SKM-1 (cell line): ENCODE results near the gene ZNF831.

Experiments used
- DNase-seq: peaks from one replicate; lab custom pipeline; 2025; ENCODE audit not compliant: unreplicated experiment; lab: John Stamatoyannopoulos, UW

Gene ZNF831

DNA sequence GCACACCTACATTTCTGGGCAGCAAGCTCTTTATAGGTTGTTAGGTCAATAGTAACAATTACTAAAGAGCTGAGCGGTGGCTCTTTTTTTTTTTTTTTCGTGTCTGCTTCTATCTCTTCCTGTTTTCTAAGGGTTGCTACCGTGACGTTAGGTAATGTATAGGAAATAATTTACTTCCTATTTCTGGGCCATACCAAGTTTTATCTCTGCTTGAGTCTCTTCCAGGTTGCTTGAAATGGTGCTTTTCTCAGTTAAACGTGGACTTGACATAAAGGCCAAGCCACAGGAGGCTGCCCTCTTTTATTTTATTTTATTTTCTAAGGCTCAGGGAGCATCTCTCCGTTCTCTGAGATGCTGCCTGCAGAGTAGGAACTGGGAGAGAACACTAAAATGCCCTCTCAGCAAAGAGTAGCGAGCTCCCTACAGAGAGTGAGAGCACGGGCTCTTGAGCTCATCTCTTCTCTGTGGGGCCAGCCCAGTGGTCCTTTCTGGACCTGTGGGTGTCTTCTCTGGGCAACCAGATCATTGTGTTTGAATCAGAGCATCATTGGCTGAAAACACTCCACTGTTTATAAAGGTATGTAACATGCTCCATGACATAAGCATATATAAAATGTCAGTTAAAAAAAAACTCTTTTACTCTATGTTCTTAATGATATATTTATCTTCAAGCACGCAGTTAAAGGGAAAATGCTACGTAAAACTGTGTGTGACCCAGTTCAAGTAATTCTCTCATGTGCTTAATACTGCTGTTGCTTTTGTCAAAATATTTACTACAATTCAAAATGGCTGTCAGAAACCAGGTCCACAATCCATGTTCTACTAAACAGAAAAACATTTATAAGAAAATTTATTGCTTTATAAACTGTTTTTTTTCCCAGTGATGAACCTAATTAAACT, at the start of gene ZNF831:
TSS of gene ZNF831 (plus strand) at position 191 of the 900 bp plus-strand sequence. CDS start 27,199 bp downstream, outside the sequence.
- DNase-seq = peak; percentile 60

DNA sequence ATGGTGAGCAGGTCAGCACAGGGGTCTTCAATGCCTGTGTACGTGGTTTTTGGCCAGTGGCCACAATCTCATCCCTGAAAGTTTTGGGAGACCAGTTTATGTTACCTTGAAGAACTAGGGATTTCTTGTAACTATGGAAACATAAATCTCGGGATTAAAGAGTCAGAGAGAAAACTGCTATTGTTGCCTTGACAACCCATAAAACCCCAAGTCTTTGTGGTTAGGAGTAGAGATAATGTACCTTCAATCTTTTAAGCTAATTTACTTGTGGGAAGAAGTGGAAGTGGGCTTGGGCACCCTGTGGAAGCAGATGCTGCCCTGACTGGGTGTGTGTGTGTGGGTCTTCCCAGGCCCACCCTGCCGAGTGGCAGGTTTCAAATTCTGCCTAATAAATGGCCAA, 46.1 kb upstream of the ZNF831 start:
- DNase-seq = no peak

GRCh38 chr20:59118855-59119254, 44.8 kb upstream of the ZNF831 start:
- DNase-seq = no peak

DNA sequence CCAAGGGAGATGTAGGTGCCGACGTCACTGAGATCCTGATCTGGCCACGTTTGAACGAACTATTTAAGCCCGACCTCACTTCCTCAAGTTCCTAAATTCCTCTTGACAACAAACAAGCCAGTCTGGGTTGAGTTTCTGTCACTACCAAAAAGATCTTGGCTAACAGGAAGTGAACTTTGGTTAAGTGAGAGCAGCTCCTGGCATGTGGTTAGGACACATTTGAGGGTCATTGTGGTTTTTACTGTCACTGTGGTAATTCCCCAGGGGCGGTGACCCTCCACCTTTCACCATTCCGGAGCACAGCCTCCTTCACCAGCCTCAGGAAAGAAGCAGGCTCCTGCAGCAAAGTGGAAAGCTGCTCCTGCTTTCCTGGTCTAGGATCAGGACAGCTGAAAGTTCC, 43.1 kb upstream of the ZNF831 start:
- peak; percentile 58 for DNase-seq

GRCh38 chr20:59120919-59121318, 42.7 kb upstream of the ZNF831 start:
- no peak for DNase-seq

DNA sequence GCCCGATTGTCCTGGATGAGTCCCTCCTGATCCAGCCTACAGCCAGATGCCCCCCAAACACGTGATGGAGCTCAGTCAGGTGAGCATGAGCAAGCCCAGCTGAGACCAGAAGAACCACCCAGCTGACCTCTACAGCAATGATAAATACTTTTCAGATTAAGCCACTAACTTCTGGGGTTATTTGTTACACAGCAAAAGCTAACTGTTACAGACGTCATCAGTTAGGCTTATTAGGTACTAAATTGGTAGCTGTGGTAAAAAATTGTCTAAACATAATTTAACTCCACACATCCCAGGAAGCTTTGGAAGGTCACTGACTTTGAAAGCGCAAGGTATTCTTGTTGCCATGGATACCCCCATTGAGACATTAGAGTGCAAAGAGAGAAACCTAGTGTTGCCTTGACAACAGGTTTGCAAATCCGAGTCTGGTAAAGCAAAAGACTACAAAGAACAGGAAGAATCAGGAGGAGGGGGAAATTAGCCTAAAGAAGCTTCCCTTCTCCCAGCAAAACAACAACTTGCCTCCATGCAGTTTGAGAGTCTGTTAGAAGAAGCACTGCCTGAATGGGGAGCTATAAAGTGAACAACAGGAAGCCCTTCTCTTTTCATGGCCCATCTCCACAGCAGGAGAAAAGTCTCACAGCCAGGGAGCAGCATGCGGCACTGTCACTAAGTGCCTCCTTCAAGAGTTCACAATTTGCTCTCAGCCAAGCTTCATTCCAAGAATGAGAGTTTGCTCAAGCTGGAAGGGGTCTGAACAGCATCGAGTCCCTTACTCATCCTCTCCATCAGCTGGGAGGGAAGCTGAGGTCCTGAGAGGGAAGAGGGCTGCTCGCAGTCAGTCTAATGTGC, 41.7 kb upstream of the ZNF831 start:
- DNase-seq = no peak

DNA sequence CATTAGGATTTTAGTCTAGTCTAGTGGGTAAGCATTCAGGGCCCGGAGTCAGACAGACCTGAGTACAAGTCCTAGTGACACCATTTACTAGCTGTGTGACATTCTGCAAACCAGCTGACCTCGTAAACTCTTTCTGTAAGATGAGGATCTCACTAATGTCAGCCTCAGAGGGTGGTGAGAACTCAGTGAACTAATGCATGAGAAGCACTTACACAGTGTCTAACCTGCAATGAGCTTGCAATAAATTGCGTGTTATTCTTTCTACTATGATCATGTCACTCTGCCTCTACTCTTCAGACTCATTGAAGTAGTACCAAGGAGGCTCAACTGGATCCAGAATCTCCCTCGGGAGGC, 41.1 kb upstream of the ZNF831 start:
- no peak for DNase-seq

GRCh38 chr20:59123011-59123677, 40.5 kb upstream of the ZNF831 start:
- DNase-seq = no peak

DNA sequence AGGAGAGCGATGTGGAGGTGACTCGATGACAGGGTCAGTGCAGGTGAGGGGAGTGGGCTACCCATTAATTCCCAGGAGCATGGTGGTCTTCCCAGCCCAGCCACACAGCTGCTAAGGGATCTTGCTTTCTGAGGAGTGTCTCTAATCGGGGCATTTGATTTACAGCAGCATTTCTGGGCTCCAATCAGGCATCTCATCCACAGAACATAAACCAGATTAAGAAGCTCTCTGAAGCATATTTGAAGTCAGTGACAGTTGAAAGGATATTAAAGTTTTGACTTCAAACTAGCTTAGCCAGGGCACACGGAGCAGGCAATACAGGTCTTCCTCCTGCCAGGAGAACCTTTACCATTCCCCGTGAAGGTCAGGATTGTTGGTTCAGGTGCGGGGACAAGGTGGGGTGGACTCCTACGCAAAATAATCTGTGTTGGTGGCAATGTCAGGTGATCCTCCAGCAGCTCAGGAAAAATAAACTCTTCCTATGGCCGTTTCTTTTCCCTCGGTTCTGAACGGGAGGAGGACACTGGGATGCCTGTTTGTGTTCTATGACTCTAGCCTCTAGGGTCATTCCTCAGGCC, 39.9 kb upstream of the ZNF831 start:
- no peak for DNase-seq

DNA sequence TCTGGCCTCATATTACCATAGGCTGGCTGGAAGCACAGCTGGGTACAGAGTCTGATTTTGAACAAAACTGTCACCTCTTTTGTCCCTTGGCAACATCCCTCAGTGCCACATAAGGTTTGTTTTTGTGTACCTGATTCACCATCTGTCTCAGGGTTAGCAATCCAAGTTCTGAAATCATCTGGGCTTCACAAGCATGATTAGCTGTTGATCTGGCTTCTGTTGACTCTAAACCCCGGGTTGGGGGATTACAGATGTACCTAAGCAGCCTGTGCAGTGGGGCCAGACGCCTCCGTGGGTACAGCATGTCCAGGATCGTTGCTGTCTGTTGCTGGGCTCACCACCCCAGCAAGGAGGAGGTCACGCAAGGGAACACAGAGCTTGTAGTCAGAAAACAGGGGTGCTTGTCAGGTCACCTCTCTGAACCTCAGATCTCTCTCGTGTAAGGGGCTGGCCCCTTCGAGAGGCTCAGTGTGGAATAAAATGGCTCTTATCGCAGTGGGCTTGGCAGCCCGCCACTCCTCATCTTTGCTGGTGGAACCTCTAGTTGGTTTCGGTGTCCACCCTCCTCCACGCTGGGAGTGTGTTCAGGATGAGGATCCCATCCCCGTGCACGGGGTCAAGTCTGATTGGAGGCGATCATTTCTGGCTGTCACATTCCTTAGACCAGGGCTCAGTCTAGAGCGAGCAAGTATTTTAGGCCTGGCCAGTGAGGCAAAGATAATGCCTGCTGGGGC, 39.2 kb upstream of the ZNF831 start:
- DNase-seq = no peak

DNA sequence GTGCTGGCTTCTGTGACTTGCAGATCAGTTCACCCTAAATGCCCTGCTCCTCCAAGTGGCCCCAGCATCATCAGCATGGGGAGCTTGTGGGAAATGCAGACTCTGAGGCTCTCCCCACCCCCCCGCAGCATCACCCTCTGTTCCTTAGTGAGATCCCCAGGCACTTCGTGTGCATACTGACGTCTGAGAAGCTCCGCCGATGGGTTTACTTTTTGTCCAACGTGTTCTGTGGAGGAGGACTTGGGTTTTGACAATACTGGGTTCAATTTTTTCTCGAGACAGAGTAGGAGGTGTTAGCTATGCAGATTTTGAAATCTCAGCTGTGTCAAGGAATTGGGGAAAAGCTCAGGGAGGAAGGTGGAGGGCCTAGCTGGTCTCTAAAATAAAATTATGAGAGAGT, 38.3 kb upstream of the ZNF831 start:
- DNase-seq = no peak

- DNase-seq = no peak
Measured at GRCh38 chr20:59125836-59126235, 37.8 kb upstream of the ZNF831 start.

GRCh38 chr20:59127839-59128238, 35.8 kb upstream of the ZNF831 start:
- no peak for DNase-seq

DNA sequence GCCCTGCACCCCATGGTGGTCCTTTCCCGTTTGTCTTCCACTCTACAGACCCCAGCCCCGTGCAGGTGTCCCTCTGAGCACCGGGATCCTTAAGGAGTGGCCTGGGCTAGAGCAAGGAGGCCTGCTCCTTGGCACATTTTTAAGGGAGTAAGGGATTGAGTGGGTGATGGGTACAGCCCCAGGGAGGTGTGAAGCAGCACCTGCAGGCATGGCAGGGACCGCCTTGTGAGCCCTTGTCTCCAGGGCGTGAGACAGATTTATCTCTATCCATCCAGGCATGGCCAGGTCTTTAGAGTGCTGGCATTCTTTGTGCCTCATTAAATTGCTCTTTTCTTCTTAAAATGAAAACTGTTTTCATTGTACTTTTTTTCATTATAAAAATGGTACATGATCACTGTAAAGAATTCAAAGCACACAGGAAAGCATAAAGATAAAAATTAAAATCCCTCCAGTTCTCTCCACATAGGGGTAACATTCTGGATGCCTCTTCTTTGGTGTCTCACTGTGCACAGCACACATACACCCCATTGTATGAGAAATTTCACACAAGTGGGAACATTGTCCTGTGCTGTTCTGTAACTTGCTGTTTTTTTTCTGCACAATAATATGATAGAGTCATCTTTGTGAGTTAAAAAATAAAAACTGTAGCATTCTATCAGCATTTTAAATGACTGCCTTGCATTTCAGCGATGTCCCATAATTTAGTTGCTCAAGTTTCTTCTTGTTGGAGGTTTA, 31.9 kb upstream of the ZNF831 start:
- DNase-seq = no peak

- DNase-seq = no peak
Measured at GRCh38 chr20:59134182-59134581, 29.4 kb upstream of the ZNF831 start.

- no peak for DNase-seq
Measured at GRCh38 chr20:59135093-59135492, 28.5 kb upstream of the ZNF831 start.

- no peak for DNase-seq
Measured at GRCh38 chr20:59136027-59136426, 27.6 kb upstream of the ZNF831 start.

GRCh38 chr20:59137532-59137931, 26.1 kb upstream of the ZNF831 start:
- DNase-seq = no peak

GRCh38 chr20:59138114-59138748, 25.4 kb upstream of the ZNF831 start:
- no peak for DNase-seq
